ENCODE measurements around the gene SPPL3.

SPPL3 gene

GRCh38 chr12:120890963-120891362 lies 13.2 kb downstream of the SPPL3 start:
- no peaks in the 10 kb centered on the region for H3K9me3 ChIP-seq (ENCODE audit: insufficient read depth, low read length)
- no peaks in the 10 kb centered on the region for H3K9me2 ChIP-seq (replicated peaks; ENCODE audit: insufficient read depth, low read length)
- H4K20me1 ChIP-seq (ENCODE audit: low read depth, low read length) = no peaks in the 10 kb centered on the region
- peaks cover 76% of the 10 kb centered on the region for H3K79me2 ChIP-seq (ENCODE audit: insufficient read depth, low read length)
- TF ChIP-seq CTCF (IDR thresholded peaks at IDR 0.05; ENCODE audit: insufficient read depth, low read length, poor library complexity, severe bottlenecking) (no peak), EZH2phosphoT487 (conservative IDR thresholded peaks at IDR 0.05; ENCODE audit: low read length) (no peak)
- no peaks in the 10 kb centered on the region for H3K27me3 ChIP-seq (ENCODE audit: low read length)
- peaks cover 21% of the 10 kb centered on the region for H3F3A ChIP-seq (ENCODE audit: insufficient read depth)
- no peaks in the 10 kb centered on the region for H3K36me3 ChIP-seq (ENCODE audit: low read length)
- no peak overlapping the region for H3K4me2 ChIP-seq (ENCODE audit: low read depth, low read length, poor library complexity, severe bottlenecking)
- H3K4me3 ChIP-seq (ENCODE audit: insufficient read depth, low read length, poor library complexity, severe bottlenecking) = no peak overlapping the region
- no peak overlapping the region for H2AFZ ChIP-seq (ENCODE audit: low read depth, low read length, severe bottlenecking)
- H3K9ac ChIP-seq (ENCODE audit: low read length) = no peak overlapping the region
- H3K27ac ChIP-seq (ENCODE audit: low read depth, low read length) = no peak overlapping the region

GRCh38 chr12:120887253-120888043 lies 16.7 kb downstream of the SPPL3 start:
- Histone ChIP-seq H3K4me3 (ENCODE audit: insufficient read depth, low read length, poor library complexity, severe bottlenecking) (no peak overlapping the region), H2AFZ (ENCODE audit: low read depth, low read length, severe bottlenecking) (no peak overlapping the region), H3K36me3 (ENCODE audit: low read length) (no peaks in the 10 kb centered on the region), H3K27me3 (ENCODE audit: low read length) (no peaks in the 10 kb centered on the region), H4K20me1 (ENCODE audit: low read depth, low read length) (no peaks in the 10 kb centered on the region; the same call in 1 of the 2 replicates), H3K9me3 (ENCODE audit: insufficient read depth, low read length) (no peaks in the 10 kb centered on the region), H3K27ac (ENCODE audit: low read depth, low read length) (peak overlapping the region; percentile 38; the same call in 1 of the 2 replicates), H3F3A (ENCODE audit: insufficient read depth) (peaks cover 22% of the 10 kb centered on the region), H3K9ac (ENCODE audit: low read length) (no peak overlapping the region), H3K4me2 (ENCODE audit: low read depth, low read length, poor library complexity, severe bottlenecking) (no peak overlapping the region), H3K79me2 (ENCODE audit: insufficient read depth, low read length) (peaks cover 85% of the 10 kb centered on the region), H3K9me2 (replicated peaks; ENCODE audit: insufficient read depth, low read length) (no peaks in the 10 kb centered on the region)
- TF ChIP-seq CTCF (IDR thresholded peaks at IDR 0.05; ENCODE audit: insufficient read depth, low read length, poor library complexity, severe bottlenecking) (no peak), EZH2phosphoT487 (conservative IDR thresholded peaks at IDR 0.05; ENCODE audit: low read length) (no peak)

- Histone ChIP-seq H3K9ac (ENCODE audit: low read length) (no peak overlapping the region; the same call in 1 of the 2 replicates), H3F3A (ENCODE audit: insufficient read depth) (peaks cover 22% of the 10 kb centered on the region), H3K27me3 (ENCODE audit: low read length) (no peaks in the 10 kb centered on the region), H3K27ac (ENCODE audit: low read depth, low read length) (peak overlapping the region; percentile 63), H3K9me2 (replicated peaks; ENCODE audit: insufficient read depth, low read length) (no peaks in the 10 kb centered on the region), H3K4me3 (ENCODE audit: insufficient read depth, low read length, poor library complexity, severe bottlenecking) (no peak overlapping the region), H3K4me2 (ENCODE audit: low read depth, low read length, poor library complexity, severe bottlenecking) (peak overlapping the region; percentile 46), H4K20me1 (ENCODE audit: low read depth, low read length) (no peaks in the 10 kb centered on the region; the same call in 1 of the 2 replicates), H3K36me3 (ENCODE audit: low read length) (no peaks in the 10 kb centered on the region), H2AFZ (ENCODE audit: low read depth, low read length, severe bottlenecking) (no peak overlapping the region), H3K9me3 (ENCODE audit: insufficient read depth, low read length) (no peaks in the 10 kb centered on the region), H3K79me2 (ENCODE audit: insufficient read depth, low read length) (peaks cover 84% of the 10 kb centered on the region)
- no peak for TF ChIP-seq CTCF (IDR thresholded peaks at IDR 0.05; ENCODE audit: insufficient read depth, low read length, poor library complexity, severe bottlenecking)
- TF ChIP-seq EZH2phosphoT487 (conservative IDR thresholded peaks at IDR 0.05; ENCODE audit: low read length) = no peak
Measured at GRCh38 chr12:120886199-120887018, 17.7 kb downstream of the SPPL3 start.
